Stimulated activated CD4-positive, alpha-beta T cell treated with anti-CD3 and anti-CD28 coated beads, Interleukin-4, amount 100 ng/mL, for 4 hours (primary cell): Measurements from ENCODE around the gene CXorf51B.
"Not testable (repeated sequence)": the region's sequence is repeated elsewhere in the genome, so short reads cannot be mapped to it uniquely, and the experiment has no call there.

Source experiments
- DNase-seq, 2 experiments: peaks; one replicate each; pipeline ENCODE4 v3.0.0-alpha.2; 2020

The CXorf51B gene

DNA sequence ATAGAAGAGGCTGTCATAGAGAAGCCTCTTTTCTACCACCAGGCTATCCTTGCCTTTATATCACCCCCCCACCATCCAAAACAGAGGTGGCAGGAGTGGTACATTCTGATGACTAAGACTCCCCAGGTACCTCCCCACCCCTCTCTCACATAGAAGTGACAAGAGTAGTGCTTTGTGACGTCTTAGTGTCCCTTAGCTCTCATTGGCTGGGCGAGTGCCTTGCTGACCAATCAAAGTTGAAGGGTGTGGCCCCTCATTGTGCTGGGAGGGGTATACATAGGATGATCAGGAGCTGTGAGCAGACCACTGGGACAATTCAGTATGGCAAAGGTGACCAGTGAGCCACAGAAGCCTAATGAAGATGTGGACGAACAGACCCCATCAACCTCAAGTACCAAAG is at the start of gene CXorf51B:
CXorf51B (plus strand) TSS at position 301 of the 400 bp plus-strand sequence; CDS start at position 322, 21 bp downstream.
- DNase-seq, result not testable (repeated sequence)

DNA sequence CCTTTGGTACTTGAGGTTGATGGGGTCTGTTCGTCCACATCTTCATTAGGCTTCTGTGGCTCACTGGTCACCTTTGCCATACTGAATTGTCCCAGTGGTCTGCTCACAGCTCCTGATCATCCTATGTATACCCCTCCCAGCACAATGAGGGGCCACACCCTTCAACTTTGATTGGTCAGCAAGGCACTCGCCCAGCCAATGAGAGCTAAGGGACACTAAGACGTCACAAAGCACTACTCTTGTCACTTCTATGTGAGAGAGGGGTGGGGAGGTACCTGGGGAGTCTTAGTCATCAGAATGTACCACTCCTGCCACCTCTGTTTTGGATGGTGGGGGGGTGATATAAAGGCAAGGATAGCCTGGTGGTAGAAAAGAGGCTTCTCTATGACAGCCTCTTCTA is 5.1 kb downstream of the CXorf51B start, which contains the start of gene CXorf51A:
CXorf51A (minus strand) TSS at position 101 of the 400 bp plus-strand sequence; CDS start at position 80, 21 bp downstream.
- not testable (repeated sequence) for DNase-seq

DNA sequence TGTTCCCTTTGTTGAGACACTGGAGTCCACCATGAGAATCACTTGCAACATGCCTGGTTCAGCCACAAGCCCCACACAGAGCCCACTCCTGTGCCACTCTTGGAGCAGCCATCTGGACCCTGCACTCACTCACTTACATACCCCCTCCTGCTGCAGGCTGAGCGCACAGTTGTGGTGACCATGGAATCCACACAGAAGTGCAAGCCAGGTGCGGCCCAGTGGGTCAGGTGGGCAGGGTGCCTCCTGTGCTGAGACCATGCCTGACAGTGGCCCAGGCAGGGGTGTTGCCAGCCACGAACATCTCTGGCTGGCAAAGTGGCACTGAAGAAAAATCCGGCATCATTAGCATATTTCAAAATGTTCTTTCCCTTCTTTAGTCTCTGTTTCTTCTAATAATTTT is 22.4 kb downstream of the CXorf51B start:
- no peak for DNase-seq

DNA sequence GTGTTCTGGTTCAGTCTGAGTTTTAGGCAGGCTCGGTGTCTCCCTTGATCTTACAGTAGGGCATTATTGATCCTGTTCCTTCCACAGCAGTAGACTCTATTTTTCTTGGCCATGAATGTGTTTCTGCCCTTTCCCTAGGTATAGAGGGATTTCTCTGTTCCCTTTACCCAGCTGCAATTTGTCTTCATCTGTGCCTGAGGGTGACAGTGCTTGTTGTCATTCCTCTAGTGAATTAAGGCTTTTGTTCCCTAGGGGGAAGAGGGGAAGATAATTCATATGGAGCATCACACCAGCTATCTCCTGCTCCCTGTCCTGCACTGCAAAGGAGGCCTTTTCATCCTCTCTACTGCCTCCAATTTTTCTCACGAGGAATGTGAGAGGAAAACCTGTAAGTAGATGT is 44.7 kb downstream of the CXorf51B start:
- no peak for DNase-seq
